GM12878 (cell line): ENCODE measurements around the gene ICAM2. TPM values are rescaled to one million over a fixed set of nuclear protein-coding genes. Genes with fewer than 3 reads are reported as not detected.

Source experiments
- ATAC-seq: fragments of 200-7000 bp; cut with Tn5 transposase; 3 replicates; pipeline ENCODE4 v1.9.1; 2020; ENCODE audit warnings: mild to moderate bottlenecking, moderate library complexity
- BruUV-seq: library from RNA; stranded (reverse); fragments of 400-500 nt; replicated peaks from 2 replicates; lab custom pipeline; 2021; lab: Mats Ljungman, UMichigan
- CTCF ChIA-PET: fragments of 300-600 bp; sonication (Branson Sonifier 250); formaldehyde crosslinking; extraction: SDS; loops from one replicate; lab custom pipeline; 2021; ENCODE audit warnings: inconsistent platforms; lab: Yijun Ruan, JAX
- POLR2A ChIA-PET: fragments of 350-600 bp; formaldehyde crosslinking; extraction: SDS; loops from one replicate; lab custom pipeline; 2021; ENCODE audit warnings: inconsistent platforms; lab: Charles Lee
- RAD21 ChIA-PET: fragments of 300-600 bp; sonication (Branson Sonifier 250); formaldehyde crosslinking; loops from one replicate; lab custom pipeline; 2023; ENCODE audit warnings: antibody characterized with exemption; ENCODE audit not compliant: unreplicated experiment; lab: Charles Lee
- SMC1A ChIA-PET: fragments of 300-600 bp; sonication (Branson Sonifier 250); formaldehyde crosslinking; loops from one replicate; lab custom pipeline; 2023; ENCODE audit not compliant: unreplicated experiment, uncharacterized antibody; lab: Charles Lee
- DNase-seq: peaks from one replicate; pipeline ENCODE4 v3.0.0-alpha.2; 2011; ENCODE audit warnings: low read depth, low spot score
- FAIRE-seq: peaks from 3 replicates; lab custom pipeline; 2011; peaks lifted over from hg19 to GRCh38; lab: Jason Lieb, UNC
- H2AFZ ChIP-seq: 2 replicates; pipeline ENCODE4 v1.6.0; 2011; ENCODE audit warnings: low read depth, low read length, control low read depth; ENCODE audit not compliant: control insufficient read depth
- H3K27ac ChIP-seq: 2 replicates; pipeline ENCODE4 v1.5.1; 2011; ENCODE audit warnings: control low read depth; ENCODE audit not compliant: control insufficient read depth, insufficient read depth
- H3K27me3 ChIP-seq, 2 experiments: replicated peaks in 1 of 2; 2 replicates each; pipeline versions ENCODE4 v1.6.0 to v1.6.1; 2011; ENCODE audit warnings: low read length in 1 of 2; ENCODE audit not compliant: control insufficient read depth in 2 of 2, insufficient read depth in 2 of 2
- H3K36me3 ChIP-seq, 2 experiments: 2 replicates each; pipeline ENCODE4 v1.5.1; 2011; ENCODE audit warnings: low read length in 1 of 2; ENCODE audit not compliant: control insufficient read depth in 2 of 2, insufficient read depth in 2 of 2
- H3K4me1 ChIP-seq: 2 replicates; pipeline ENCODE4 v1.6.1; 2011; ENCODE audit warnings: mild to moderate bottlenecking, low read length, moderate library complexity, mixed read lengths; ENCODE audit not compliant: control insufficient read depth, insufficient read depth
- H3K4me2 ChIP-seq: 2 replicates; pipeline ENCODE4 v1.6.0; 2011; ENCODE audit warnings: control low read depth; ENCODE audit not compliant: control insufficient read depth, insufficient read depth
- H3K4me3 ChIP-seq: fragments of 200-600 bp; sonication (generic); 2 replicates; pipeline ENCODE4 v1.5.1; 2016
- H3K79me2 ChIP-seq: 2 replicates; pipeline ENCODE4 v1.6.0; 2011; ENCODE audit warnings: low read length; ENCODE audit not compliant: control insufficient read depth, insufficient read depth
- H3K9ac ChIP-seq: 2 replicates; pipeline ENCODE4 v1.8.0; 2011; ENCODE audit warnings: low read length, control low read depth, mixed read lengths; ENCODE audit not compliant: control insufficient read depth, insufficient read depth
- H3K9me3 ChIP-seq: replicated peaks from 3 replicates; pipeline ENCODE4 v1.5.1; 2011; ENCODE audit warnings: mild to moderate bottlenecking, low read length; ENCODE audit not compliant: control insufficient read depth, insufficient read depth
- H4K20me1 ChIP-seq: 2 replicates; pipeline ENCODE4 v1.6.0; 2011; ENCODE audit not compliant: control insufficient read depth, insufficient read depth
- BACH1 ChIP-seq: fragments of 450-650 bp; IDR thresholded peaks from 2 replicates; pipeline ENCODE4 v1.6.1; 2017; ENCODE audit warnings: mild to moderate bottlenecking, borderline replicate concordance
- CHD2 ChIP-seq: IDR thresholded peaks from 2 replicates; pipeline ENCODE4 v1.6.1; 2011; ENCODE audit warnings: low read depth, low read length, improper control_type of control experiment, borderline replicate concordance
- IKZF1 ChIP-seq: fragments of 450-650 bp; conservative IDR thresholded peaks from 2 replicates; pipeline ENCODE4 v1.6.1; 2017; ENCODE audit warnings: antibody characterized with exemption, mild to moderate bottlenecking
- IKZF2 ChIP-seq, 2 experiments: fragments of 450-650 bp; IDR thresholded peaks; 2 replicates each; pipeline ENCODE4 v1.6.1; 2017; ENCODE audit warnings: mild to moderate bottlenecking in 2 of 2, moderate library complexity in 2 of 2
- MEF2B ChIP-seq: fragments of 450-650 bp; IDR thresholded peaks from 2 replicates; pipeline ENCODE4 v1.6.1; 2018; ENCODE audit warnings: mild to moderate bottlenecking, moderate library complexity; ENCODE audit not compliant: partially characterized antibody, poor library complexity, severe bottlenecking
- MTA3 ChIP-seq: IDR thresholded peaks from 2 replicates; pipeline ENCODE4 v1.6.1; 2012; ENCODE audit warnings: low read length, inconsistent platforms, borderline replicate concordance
- NFYA ChIP-seq: IDR thresholded peaks from 2 replicates; pipeline ENCODE4 v1.6.1; 2011; ENCODE audit warnings: low read depth, mild to moderate bottlenecking, low read length, improper control_type of control experiment, borderline replicate concordance
- RCOR1 ChIP-seq: conservative IDR thresholded peaks from 2 replicates; pipeline ENCODE4 v1.6.1; 2012; ENCODE audit warnings: low read depth, low read length, improper control_type of control experiment
- RFX5 ChIP-seq: IDR thresholded peaks from 2 replicates; pipeline ENCODE4 v1.6.1; 2011; ENCODE audit warnings: low read depth, low read length, improper control_type of control experiment
- RUNX3 ChIP-seq: IDR thresholded peaks from 2 replicates; pipeline ENCODE4 v1.6.1; 2012; ENCODE audit warnings: low read length, inconsistent platforms
- STAT1 ChIP-seq: fragments of 450-650 bp; conservative IDR thresholded peaks from 2 replicates; pipeline ENCODE4 v1.6.1; 2014; ENCODE audit warnings: antibody characterized with exemption, mild to moderate bottlenecking
- ZBTB11 ChIP-seq: fragments of 450-650 bp; formaldehyde crosslinking; IDR thresholded peaks from 2 replicates; pipeline ENCODE4 v1.5.0; 2022; ENCODE audit warnings: mild to moderate bottlenecking, missing genetic modification characterization
- WGBS: methylation state at CpG from one replicate; pipeline ENCODE4 v1.1.6; 2016; ENCODE audit warnings: low lambda C conversion rate; ENCODE audit not compliant: insufficient replicate concordance, insufficient coverage; ENCODE audit errors: missing lambda C conversion rate; 5-methylcytosine and 5-hydroxymethylcytosine counted together
- in situ Hi-C: fragments of 300-500 bp; cut with MboI; formaldehyde crosslinking; loops from 9 replicates; pipeline ENCODE4 v1.14.3; 2018; ENCODE audit warnings: mixed read lengths
- intact Hi-C: fragments of 100-400 bp; cut with micrococcal nuclease; formaldehyde crosslinking; loops from one replicate; pipeline ENCODE4 v1.14.2; 2022; ENCODE audit not compliant: unreplicated experiment
- polyA plus RNA-seq, 11 experiments: library from polyadenylated mRNA; depleted of rRNA in 4 of 11; unstranded in 6 of 11; stranded (reverse) in 5 of 11; fragments of >200 nt; fragmentation: Nextera tagmentation in 4 of 11; fragmentation: Illumina TruSeq in 1 of 11; extraction: Ambion mirVana in 4 of 11; extraction: Trizol in 1 of 11; gene quantifications; 1 replicate in 1 of 11; 2 replicates in 10 of 11; pipeline versions ENCODE4 v1.2.1 to v1.2.3, GENCODE V29; 2011 to 2016; ENCODE audit warnings: inconsistent platforms in 2 of 11, missing spikeins in 2 of 11, low read depth in 1 of 11
- total RNA-seq, 4 experiments: library from RNA; depleted of rRNA in 3 of 4; stranded (reverse); fragments of >200 nt in 3 of 4; fragmentation: Illumina TruSeq in 1 of 4; extraction: Trizol in 1 of 4; gene quantifications; 2 replicates each; pipeline versions ENCODE4 v1.2.1 to v1.2.3, GENCODE V29; 2013 to 2021
- TF ChIP-seq, protein P1 (sequence below): IDR thresholded peaks from 2 replicates; pipeline ENCODE4 v1.6.1; 2011; ENCODE audit warnings: low read depth, mild to moderate bottlenecking, low read length, moderate library complexity, borderline replicate concordance; ENCODE audit errors: extremely low read depth
- TF ChIP-seq, protein P2 (sequence below): IDR thresholded peaks from 2 replicates; pipeline ENCODE4 v1.6.1; 2012; ENCODE audit warnings: low read depth, low read length, improper control_type of control experiment
- TF ChIP-seq, protein P3 (sequence below): IDR thresholded peaks from 2 replicates; pipeline ENCODE4 v1.6.1; 2011; ENCODE audit warnings: borderline replicate concordance, low read depth, mild to moderate bottlenecking, moderate library complexity, mixed read lengths, low read length; ENCODE audit not compliant: insufficient read depth; ENCODE audit errors: extremely low read length

ICAM2 gene
- total and polyA plus RNA-seq, 10 of the 15 experiments (the other 5 are each of a cell fraction or from before 2014, with no cell fraction given): 23.6 to 108 (median 58.1) TPM

GRCh38 chr17:64058621-64059020 is 38.2 kb upstream of the ICAM2 start:
- no peak overlapping the region for H2AFZ ChIP-seq
- ChIA-PET CTCF (interaction anchor here (3.8 to 5.2 kb wide), 2 partner anchors 29 to 74 kb away, joined by 45 to 71 read pairs; partner anchors contain the start of gene ERN1), SMC1A (interaction anchor here (1.0 to 3.7 kb wide), 2 partner anchors 16 to 74 kb away, joined by 3 to 53 read pairs; no protein-coding TSS in a partner anchor), RAD21 (interaction anchor here (6.7 kb wide), 1 partner anchor 73 kb away, joined by 89 read pairs; the partner anchor contains the start of gene ERN1), POLR2A (interaction anchor here (0.6 kb wide), 1 partner anchor 525 kb away, joined by 3 read pairs; no protein-coding TSS in a partner anchor)
- no peak overlapping the region for H3K9ac ChIP-seq
- ATAC-seq: no peak
- no peaks in the 10 kb centered on the region for H4K20me1 ChIP-seq
- H3K9me3 ChIP-seq: no peaks in the 10 kb centered on the region
- H3K27me3 ChIP-seq: no peaks in the 10 kb centered on the region
- WGBS: 97% methylated on average over 5 of the region's 5 CpGs
- no peak overlapping the region for H3K4me3 ChIP-seq
- intact Hi-C loops: no loop called here
- peaks cover 50% of the 10 kb centered on the region for H3K4me1 ChIP-seq
- no peak for FAIRE-seq
- no peak overlapping the region for H3K27ac ChIP-seq
- no peak overlapping the region for H3K4me2 ChIP-seq
- no peaks in the 10 kb centered on the region for H3K79me2 ChIP-seq
- peaks cover 8 to 26% of the 10 kb centered on the region in 2 experiments for H3K36me3 ChIP-seq
- no TSS peak for BruUV-seq
- no peak for DNase-seq
- in situ Hi-C loops: no loop called here
- TF ChIP-seq IKZF1: no peak
- TF ChIP-seq CHD2: no peak
- TF ChIP-seq, protein P1, sequence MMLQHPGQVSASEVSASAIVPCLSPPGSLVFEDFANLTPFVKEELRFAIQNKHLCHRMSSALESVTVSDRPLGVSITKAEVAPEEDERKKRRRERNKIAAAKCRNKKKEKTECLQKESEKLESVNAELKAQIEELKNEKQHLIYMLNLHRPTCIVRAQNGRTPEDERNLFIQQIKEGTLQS: no peak
- TF ChIP-seq IKZF2 (IDR thresholded peaks at IDR 0.05): no peak
- TF ChIP-seq MEF2B: no peak
- TF ChIP-seq RFX5: no peak
- no peak for TF ChIP-seq ZBTB11 (CRISPR knock-in tag)
- TF ChIP-seq BACH1: no peak
- TF ChIP-seq NFYA: no peak
- TF ChIP-seq, protein P2, sequence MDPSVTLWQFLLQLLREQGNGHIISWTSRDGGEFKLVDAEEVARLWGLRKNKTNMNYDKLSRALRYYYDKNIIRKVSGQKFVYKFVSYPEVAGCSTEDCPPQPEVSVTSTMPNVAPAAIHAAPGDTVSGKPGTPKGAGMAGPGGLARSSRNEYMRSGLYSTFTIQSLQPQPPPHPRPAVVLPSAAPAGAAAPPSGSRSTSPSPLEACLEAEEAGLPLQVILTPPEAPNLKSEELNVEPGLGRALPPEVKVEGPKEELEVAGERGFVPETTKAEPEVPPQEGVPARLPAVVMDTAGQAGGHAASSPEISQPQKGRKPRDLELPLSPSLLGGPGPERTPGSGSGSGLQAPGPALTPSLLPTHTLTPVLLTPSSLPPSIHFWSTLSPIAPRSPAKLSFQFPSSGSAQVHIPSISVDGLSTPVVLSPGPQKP: no peak
- TF ChIP-seq RUNX3: no peak
- TF ChIP-seq, protein P3, sequence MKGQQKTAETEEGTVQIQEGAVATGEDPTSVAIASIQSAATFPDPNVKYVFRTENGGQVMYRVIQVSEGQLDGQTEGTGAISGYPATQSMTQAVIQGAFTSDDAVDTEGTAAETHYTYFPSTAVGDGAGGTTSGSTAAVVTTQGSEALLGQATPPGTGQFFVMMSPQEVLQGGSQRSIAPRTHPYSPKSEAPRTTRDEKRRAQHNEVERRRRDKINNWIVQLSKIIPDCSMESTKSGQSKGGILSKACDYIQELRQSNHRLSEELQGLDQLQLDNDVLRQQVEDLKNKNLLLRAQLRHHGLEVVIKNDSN: no peak
- no peak for TF ChIP-seq RCOR1
- TF ChIP-seq STAT1: no peak
- no peak for TF ChIP-seq MTA3
